Measurements from ENCODE around the gene CACNA2D1.

DNA sequence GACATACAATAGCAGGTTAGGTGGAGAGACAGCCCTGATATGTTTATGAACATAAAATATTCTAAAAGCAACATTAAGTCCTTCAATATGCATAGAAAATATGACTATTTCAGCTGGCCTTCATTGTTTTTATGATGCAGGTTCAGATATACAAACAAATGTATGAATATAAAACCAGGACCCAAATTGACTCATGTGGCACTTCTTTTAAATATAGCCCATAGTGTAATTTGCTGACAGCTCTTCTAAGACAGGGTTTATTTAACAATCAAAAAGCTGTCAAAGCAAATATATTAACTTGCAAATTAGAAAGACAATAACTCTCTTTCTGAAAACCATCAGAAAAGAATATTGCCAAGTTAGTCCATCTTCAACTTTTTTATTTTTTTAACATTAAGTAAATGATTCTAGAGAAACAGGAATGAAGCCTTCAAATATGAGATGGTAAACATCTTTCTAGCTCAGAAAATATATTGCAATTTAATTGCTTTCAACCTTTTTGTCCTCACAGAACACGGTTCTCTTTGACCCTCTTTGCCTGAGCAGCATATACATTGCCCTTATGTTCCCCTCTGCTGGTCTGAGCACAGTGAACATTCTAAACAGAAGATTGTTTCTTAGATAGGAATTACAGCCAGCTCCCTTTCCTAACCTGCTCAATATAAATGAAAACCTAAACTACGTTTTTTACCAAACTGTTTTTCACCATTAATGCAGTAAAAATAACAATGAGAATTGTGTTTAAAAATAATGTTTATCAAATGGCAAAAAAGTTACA, 82.8 kb downstream of the CACNA2D1 start:
- TF ChIP-seq, protein P1, sequence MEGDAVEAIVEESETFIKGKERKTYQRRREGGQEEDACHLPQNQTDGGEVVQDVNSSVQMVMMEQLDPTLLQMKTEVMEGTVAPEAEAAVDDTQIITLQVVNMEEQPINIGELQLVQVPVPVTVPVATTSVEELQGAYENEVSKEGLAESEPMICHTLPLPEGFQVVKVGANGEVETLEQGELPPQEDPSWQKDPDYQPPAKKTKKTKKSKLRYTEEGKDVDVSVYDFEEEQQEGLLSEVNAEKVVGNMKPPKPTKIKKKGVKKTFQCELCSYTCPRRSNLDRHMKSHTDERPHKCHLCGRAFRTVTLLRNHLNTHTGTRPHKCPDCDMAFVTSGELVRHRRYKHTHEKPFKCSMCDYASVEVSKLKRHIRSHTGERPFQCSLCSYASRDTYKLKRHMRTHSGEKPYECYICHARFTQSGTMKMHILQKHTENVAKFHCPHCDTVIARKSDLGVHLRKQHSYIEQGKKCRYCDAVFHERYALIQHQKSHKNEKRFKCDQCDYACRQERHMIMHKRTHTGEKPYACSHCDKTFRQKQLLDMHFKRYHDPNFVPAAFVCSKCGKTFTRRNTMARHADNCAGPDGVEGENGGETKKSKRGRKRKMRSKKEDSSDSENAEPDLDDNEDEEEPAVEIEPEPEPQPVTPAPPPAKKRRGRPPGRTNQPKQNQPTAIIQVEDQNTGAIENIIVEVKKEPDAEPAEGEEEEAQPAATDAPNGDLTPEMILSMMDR (conservative IDR thresholded peaks at IDR 0.05 in 1 of 2, IDR thresholded peaks at IDR 0.05 in 1 of 2; ENCODE audit: low read depth in 1 of 2, low read length in 2 of 2) = no peak
- TF ChIP-seq EZH2 (IDR thresholded peaks at IDR 0.05; ENCODE audit: low read length, missing control alignments) = no peak

All from fibroblast of lung (primary cell).